GM19467 (cell line): Measurements from ENCODE around the gene CEP57L1.
"Not testable (repeated sequence)": the region's sequence is repeated elsewhere in the genome, so short reads cannot be mapped to it uniquely, and the experiment has no call there.

Experiments used
- ATAC-seq: cut with Tn5 transposase; IDR thresholded peaks from one replicate; pipeline ENCODE4 v1.9.1; 2021; ENCODE audit warnings: mild to moderate bottlenecking, moderate library complexity; ENCODE audit not compliant: unreplicated experiment

The CEP57L1 gene

DNA sequence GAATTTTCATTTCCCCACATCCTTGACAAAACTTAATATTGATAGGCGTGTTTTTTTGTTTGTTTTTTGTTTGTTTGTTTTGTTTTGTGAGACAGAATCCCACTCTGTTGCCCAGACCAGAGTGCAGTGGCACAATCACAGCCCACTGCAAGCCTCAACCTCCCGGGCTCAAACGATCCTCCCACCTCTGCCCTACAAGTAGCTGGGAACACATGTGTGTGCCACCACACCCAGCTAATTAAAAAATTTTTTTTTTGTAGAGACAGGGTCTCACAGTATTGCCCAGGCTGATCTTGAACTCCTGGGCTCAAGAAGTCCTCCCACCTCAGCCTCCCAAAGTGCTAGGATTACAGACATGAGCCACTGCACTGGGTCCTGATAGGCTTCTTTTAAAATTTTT is 9.2 kb downstream of the CEP57L1 start:
- ATAC-seq: no peak

DNA sequence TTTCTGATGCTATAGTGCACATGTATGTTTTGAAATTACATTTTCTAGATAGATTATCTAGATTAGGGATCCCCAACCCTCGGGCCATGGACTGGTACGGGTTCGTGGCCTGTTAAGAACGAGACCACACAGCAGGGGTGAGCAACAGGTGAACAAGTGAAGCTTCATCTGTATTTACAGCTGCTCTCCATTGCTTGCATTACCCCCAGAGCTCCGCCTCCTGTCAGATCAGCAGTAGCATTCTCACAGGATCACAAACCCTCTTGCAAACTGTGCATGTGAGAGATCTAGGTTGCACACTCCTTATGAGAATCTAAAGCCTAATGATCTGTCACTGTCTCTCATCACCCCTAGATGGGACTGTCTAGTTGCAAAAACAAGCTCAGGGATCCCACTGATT is 10.4 kb downstream of the CEP57L1 start:
- no peak for ATAC-seq

DNA sequence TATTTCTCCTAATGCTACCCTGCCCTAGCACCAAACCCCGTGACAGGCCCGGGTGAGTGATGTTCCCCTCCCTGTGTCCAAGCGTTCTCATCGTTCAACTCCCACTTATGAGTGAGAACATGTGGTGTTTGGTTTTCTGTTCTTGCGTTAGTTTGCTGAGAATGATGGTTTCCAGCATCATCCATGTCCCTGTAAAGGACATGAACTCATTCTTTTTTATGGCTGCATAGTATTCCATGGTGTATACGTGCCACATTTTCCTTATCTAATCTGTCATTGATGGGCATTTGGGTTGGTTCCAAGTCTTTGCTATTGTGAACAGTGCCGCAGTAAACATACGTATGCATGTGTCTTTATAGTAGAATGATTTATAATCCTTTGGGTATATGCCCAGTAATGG is 14.4 kb downstream of the CEP57L1 start:
- ATAC-seq: not testable (repeated sequence)

DNA sequence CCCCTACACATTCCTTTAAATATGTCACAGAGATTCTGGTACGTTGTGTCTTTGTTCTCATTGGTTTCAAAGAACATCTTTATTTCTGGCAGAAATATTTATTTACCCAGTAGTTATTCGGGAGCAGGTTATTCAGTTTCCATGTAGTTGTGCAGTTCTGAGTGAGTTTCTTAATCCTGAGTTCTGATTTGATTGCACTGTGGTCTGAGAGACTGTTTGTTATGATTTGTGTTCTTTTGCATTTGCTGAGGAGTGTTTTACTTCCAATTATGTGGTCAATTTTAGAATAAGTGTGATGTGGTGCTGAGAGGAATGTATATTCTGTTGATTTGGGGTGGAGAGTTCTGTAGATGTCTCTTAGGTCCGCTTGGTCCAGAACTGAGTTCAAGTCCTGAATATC is 17.4 kb downstream of the CEP57L1 start:
- ATAC-seq: not testable (repeated sequence)

DNA sequence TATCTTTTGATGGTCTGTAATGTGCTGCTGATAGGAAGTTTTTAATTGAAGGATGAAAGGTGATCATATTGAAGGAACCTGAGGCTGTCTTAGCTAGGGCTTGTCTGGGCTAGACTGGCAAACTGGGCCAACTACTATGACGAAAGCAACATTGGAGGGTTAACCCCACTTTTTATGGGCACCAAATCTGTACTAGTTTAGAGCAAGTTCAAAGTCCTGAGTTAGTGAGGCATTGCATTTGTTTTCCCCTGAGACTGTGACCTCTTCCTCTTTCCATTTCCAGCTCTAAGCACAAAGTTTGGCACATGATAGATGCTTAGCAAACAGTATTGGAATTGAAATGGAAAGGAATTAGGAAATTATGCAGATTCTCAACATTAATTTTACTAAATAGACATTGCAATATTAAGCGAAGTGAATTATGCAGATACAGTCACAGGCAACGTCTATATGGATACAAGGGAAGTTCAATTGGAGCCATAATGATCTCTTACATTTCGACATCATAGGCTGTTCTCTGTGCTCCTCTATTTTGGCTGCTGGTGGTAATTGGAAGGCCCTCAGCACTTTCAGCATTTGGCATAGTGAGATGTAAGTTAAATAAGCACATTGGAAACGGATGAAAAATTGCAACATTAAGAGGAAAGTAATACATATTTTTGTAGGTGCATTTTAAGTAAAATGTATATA is 22.2 kb downstream of the CEP57L1 start:
- peak; percentile 76 for ATAC-seq

DNA sequence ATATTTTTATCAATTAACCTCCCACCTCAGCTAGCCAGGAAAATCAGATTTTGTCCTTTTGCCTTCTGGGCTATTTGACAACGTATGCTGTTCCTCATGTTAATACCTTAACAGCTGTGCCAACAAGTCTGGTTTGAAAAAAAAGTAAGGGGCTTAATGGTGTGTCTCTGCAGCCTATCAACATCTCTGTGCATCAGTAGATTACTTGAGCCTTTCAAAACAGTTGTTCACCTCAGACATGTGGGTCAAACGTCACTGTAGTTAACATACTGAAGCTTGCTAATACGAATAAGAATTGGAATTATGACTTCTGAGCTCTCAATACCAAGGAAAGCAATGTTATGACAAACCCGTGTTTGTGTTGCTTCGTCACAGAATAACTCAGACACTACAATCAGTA is 23.0 kb downstream of the CEP57L1 start:
- no peak for ATAC-seq

DNA sequence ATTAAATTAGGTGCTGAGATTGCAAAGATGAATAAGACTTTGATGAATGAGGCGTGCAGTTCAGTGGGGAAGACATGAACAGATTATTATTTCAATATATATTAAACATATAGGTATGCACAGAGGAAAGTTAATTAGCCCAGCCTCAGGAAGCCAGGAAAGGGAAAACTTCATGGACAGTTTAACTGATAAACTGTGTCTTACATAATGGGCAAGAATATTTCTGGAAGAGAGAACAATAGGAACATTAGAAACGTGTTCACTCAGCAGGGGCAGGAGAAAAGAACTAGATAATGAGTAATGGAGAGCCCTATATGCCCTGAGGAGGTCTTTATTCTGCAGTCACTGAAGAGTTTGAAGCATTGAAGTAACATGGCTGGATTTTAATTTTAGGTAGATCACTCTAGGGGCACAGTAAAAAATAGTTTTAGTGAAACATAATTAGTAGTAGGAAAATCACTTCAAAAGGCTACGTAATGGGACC is 23.6 kb downstream of the CEP57L1 start:
- no peak for ATAC-seq

DNA sequence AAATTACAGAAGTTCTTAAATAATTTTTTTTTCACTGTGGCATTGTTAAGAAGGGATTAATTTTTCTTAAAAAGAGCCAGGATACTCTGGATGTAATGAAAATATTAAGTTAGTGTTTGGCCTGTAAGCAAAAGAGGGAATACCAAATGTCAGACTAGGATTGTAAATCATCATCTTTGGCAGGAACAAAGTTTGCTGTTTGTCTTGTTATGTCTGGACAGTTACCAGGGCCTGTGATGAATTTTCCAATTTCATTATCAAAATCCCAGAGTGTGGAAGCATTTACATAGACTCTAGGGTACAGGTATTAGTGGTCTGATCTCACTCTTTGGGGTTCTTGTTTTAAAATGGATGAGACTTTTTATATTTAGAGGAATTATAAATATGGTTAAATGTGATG is 26.1 kb downstream of the CEP57L1 start:
- no peak for ATAC-seq

DNA sequence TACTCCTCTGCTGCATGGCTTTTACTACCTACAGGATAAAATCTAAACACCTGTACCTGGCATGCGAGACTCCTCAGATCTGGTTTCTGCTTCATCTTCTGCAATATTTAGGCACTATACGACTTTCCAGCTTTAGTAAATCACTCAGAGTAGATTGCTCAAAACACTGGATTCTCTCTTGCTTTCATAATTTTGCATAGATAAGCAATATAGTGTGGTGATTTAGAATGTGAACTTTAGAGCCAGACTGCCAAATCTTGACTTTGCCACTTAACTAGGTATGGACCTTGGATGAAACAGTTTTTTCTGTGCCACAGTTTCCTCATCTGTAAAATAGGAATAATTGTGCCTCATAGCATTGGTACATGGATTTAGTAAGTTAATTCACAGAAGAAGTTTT is 28.9 kb downstream of the CEP57L1 start:
- no peak for ATAC-seq

DNA sequence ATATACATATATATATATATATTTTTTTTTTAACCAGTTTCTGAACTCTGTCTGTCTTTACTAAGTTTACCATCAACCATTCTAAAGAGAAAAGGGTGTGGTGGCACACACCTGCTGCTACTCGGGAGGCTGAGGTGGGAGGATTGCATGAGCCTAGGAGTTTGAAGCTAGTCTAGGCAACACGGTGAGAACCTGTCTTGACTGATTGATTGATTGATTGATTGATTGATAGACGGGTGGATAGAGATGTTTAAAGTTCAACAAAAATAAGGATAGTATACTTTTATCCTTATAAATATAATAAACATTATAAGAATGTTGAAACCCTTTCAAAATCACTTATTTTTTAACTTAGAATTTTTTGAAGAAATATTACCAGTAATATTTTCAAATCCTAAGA is 30.2 kb downstream of the CEP57L1 start:
- ATAC-seq: no peak

DNA sequence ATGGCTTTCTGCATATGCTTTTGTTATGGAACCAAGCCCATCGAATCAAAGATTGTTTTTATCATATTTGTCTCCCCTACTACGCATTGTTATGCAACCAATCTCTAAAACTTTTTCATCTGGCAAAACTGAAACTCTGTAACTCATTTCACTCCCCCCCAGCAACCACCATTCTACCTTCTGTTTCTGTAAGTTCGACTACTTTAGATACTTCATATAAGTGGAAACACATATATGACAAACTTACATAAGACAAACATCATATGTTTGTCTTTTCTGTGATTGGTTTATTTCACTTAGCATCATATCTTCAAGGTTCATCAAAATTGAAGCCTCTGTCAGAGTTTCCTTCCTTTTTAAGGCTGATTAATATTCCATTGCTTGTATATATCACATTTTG is 34.8 kb downstream of the CEP57L1 start:
- ATAC-seq: no peak

DNA sequence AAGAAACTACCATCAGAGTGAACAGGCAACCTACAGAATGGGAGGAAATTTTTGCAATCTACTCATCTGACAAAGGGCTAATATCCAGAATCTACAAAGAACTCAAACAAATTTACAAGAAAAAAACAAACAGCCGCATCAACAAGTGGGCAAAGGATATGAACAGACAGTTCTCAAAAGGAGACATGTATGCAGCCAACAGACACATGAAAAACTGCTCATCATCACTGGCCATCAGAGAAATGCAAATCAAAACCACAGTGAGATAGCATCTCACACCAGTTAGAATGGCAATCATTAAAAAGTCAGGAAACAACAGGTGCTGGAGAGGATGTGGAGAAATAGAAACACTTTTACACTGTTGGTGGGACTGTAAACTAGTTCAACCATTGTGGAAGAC is 40.3 kb downstream of the CEP57L1 start:
- not testable (repeated sequence) for ATAC-seq

DNA sequence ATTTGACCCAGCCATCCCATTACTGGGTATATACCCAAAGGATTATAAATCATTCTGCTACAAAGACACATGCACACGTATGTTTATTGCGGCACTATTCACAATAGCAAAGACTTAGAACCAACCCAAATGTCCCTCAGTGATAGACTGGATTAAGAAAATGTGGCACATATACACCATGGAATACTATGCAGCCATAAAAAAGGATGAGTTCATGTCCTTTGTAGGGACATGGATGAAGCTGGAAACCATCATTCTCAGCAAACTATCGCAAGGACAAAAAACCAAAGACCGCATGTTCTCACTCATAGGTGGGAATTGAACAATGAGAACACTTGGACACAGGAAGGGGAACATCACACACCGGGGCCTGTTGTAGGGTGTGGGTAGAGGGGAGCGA is 40.7 kb downstream of the CEP57L1 start:
- ATAC-seq: not testable (repeated sequence)

DNA sequence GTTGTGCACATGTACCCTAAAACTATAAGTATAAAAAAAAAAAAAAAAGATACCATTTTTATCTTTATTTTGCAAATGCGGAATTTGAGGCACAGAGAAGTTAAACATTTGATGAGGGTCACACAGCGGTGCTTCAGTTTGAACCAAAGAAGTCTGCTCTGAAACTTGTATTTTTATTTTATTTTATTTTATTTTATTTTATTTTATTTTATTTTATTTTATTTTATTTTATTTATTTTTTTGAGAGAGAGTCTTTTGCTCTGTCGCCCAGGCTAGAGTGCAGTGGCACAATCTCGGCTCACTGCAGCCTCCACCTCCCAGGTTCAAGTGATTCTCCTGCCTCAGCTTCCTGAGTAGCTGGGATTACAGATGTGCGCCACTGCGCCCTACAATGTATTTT is 41.2 kb downstream of the CEP57L1 start:
- not testable (repeated sequence) for ATAC-seq

DNA sequence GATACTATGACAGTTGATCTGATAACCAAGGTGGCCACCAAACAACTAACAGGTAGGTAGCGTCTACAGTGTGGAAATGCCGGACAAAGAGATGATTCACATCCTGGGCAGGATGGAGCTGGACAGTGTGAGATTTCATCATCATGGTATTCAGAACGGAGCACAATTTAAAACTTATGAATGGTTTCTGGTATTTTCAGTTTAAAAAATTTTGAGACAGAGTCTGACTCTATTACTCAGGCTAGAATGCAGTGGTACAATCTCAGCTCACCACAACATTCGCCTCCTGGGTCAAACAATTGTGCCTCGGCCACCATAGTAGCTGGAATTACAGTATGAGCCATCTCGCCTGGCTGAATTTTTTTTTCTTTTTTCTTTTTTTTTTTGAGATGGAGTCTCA is 43.8 kb downstream of the CEP57L1 start:
- ATAC-seq: no peak

DNA sequence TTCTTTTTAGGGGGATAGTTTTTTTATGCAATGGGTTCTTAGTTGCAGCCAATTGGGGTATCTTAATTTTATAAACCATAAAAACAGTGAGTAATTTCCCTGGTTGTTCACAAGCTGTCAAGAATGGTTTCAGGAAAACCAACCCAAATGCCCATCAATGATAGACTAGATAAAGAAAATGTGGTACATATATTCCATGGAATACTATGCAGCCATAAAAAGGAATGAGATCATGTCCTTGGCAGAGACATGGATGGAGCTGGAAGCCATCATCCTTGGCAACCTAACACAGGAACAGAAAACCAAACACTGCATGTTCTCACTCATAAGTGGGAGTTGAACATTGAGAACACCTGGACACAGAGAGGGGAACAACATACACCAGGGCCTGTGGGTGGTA is 46.8 kb downstream of the CEP57L1 start:
- not testable (repeated sequence) for ATAC-seq

DNA sequence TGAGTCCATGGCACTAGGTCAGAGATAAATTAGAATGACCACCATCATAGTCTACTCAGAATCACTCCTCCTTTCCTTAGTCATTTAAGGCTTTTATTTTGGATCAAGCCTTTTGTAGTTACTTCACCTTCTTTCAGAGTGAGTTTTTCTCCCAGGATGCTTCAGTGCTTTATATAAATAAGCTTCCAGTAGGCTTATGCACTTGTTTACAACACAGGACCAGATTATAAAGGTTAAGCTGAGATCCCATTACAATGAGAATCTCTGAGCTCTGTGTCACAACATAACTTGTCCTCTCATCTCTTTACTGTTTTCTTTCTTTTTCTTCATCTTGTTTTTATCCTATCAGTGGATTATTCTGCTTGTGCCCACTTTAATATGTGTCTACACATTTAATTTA is 47.9 kb downstream of the CEP57L1 start:
- ATAC-seq: no peak

DNA sequence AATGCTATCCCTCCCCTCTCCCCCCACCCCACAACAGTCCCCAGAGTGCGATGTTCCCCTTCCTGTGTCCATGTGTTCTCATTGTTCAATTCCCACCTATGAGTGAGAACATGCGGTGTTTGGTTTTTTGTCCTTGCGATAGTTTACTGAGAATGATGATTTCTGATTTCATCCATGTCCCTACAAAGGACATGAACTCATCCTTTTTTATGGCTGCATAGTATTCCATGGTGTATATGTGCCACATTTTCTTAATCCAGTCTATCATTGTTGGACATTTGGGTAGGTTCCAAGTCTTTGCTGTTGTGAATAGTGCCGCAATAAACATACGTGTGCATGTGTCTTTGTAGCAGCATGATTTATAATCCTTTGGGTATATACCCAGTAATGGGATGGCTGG is 52.9 kb downstream of the CEP57L1 start:
- ATAC-seq: not testable (repeated sequence)

DNA sequence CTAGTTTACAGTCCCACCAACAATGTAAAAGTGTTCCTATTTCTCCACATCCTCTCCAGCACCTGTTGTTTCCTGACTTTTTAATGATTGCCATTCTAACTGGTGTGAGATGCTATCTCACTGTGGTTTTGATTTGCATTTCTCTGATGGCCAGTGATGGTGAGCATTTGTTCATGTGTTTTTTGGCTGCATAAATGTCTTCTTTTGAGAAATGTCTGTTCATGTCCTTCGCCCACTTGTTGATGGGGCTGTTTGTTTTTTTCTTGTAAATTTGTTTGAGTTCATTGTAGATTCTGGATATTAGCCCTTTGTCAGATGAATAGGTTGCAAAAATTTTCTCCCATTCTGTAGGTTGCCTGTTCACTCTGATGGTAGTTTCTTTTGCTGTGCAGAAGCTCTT is 53.4 kb downstream of the CEP57L1 start:
- ATAC-seq: not testable (repeated sequence)

DNA sequence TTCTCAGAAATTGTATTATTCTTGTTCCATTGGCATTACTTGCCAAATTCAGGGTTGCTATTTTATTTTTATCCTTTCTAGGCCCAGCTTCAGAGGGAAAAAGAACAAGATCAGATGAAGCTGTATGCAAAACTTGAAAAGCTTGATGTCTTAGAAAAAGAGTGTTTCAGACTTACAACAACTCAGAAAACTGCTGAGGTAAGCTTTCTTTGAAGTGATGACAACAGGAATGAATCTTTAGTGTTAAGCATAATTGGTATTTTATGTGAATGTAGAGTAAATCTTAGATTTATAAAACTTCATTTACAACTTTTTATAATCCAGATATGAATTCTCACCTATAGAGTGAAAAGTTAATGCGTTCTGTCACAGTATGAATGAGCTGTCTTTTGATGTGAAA is 58.4 kb downstream of the CEP57L1 start:
- no peak for ATAC-seq

DNA sequence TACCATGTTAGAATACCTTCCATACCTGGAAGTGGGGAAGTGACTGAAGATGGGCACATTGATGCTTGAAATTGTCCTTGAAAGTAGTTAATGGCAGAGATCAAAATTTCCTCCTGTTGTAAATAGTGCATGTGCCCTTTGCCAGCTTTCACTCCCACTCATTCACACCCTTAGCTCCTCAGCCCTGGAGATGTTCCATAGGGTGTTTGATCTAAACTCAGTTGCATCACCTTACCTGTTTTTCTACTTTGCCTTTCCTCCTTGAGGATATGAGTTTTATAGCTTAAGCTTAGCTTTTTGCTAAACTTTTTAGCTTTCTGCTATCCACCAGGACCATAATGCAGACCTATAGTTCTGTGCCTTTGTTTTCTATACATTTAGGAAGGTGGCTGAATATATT is 69.0 kb downstream of the CEP57L1 start:
- ATAC-seq: no peak

DNA sequence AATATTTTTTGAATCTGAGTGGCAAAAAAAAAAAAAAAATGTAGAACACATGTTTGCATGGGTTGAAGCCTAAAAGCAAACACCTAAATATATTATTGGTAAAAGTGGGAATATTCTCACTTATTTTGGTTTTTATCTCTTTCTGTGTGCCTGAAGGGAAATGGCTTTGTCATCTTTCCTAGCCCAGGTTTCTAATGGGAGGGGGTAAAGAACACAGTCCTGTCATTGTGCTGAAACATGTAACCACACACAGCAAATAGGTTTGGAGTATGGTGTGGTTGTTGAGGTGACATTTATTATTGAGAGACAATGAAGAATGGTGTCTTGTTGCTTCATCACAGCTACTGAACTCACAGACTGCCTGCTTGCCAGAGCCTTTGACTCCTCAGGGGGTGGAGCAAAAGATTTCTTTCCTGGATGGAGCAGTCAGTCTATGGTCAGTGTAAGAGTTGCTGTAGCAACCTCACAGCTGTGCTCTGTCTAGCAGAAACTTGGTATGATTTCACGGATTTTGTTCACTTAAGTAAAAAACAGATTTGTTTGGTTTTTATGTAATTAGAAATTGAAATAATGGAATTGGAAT is 70.2 kb downstream of the CEP57L1 start:
- ATAC-seq: no peak

DNA sequence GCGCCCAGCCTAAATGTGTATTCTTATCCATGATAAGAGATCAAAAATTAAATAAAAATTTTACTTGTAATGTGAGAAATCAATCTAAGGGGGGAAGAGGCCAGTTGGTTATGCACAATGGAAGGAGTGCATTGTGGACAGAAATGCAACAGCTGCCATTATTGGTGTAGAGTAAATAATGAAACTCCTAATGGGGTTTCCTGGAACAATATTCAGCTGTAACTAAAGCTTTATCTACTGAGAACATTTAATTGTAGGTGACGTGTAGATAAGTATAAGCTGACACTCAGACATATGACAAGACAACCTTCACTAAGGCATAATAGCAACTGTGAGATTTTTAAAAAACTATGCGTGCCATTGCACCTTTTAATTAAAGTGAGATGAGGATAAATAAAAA is 71.4 kb downstream of the CEP57L1 start:
- ATAC-seq: no peak
